Activated gamma-delta T cell treated with anti-CD3 and anti-CD28 coated beads, Interleukin-2, amount 50 U/mL, for 16 hours (primary cell): ENCODE results near the gene ADIRF.
"Not testable (repeated sequence)": the region's sequence is repeated elsewhere in the genome, so short reads cannot be mapped to it uniquely, and the experiment has no call there.

ENCODE experiments used
- DNase-seq: peaks from one replicate; pipeline ENCODE4 v3.0.0-alpha.2; 2020; ENCODE audit warnings: low read depth

ADIRF gene

GRCh38 chr10:86968271-86968993, at the start of gene ADIRF:
Gene ADIRF (plus strand): TSS chr10:86968482. CDS start chr10:86968545, 63 bp downstream.
- no peak for DNase-seq

- no peak for DNase-seq
Measured at GRCh38 chr10:86922553-86922961, 45.7 kb upstream of the ADIRF start.

- no peak for DNase-seq
Measured at GRCh38 chr10:86929468-86930380, 38.6 kb upstream of the ADIRF start.

GRCh38 chr10:86931872-86932271, 36.4 kb upstream of the ADIRF start:
- DNase-seq = no peak

GRCh38 chr10:86932674-86933073, 35.6 kb upstream of the ADIRF start:
- DNase-seq = no peak

GRCh38 chr10:86934162-86934711, 34.0 kb upstream of the ADIRF start:
- DNase-seq = not testable (repeated sequence)

- no peak for DNase-seq
Measured at GRCh38 chr10:86936661-86937501, 31.4 kb upstream of the ADIRF start.

GRCh38 chr10:86937502-86938154, 30.7 kb upstream of the ADIRF start:
- DNase-seq = no peak

- no peak for DNase-seq
Measured at GRCh38 chr10:86938260-86938659, 30.0 kb upstream of the ADIRF start.

- DNase-seq = not testable (repeated sequence)
Measured at GRCh38 chr10:86940076-86940475, 28.2 kb upstream of the ADIRF start.

- no peak for DNase-seq
Measured at GRCh38 chr10:86940677-86941076, 27.6 kb upstream of the ADIRF start.

GRCh38 chr10:86941426-86941825, 26.9 kb upstream of the ADIRF start:
- no peak for DNase-seq

GRCh38 chr10:86941991-86942421, 26.3 kb upstream of the ADIRF start:
- no peak for DNase-seq

- no peak for DNase-seq
Measured at GRCh38 chr10:86942441-86943315, 25.6 kb upstream of the ADIRF start.

GRCh38 chr10:86943316-86944030, 24.8 kb upstream of the ADIRF start:
- DNase-seq = no peak

- no peak for DNase-seq
Measured at GRCh38 chr10:86944031-86944419, 24.3 kb upstream of the ADIRF start.

- no peak for DNase-seq
Measured at GRCh38 chr10:86944471-86944870, 23.8 kb upstream of the ADIRF start.

- no peak for DNase-seq
Measured at GRCh38 chr10:86944907-86945306, 23.4 kb upstream of the ADIRF start.

- DNase-seq = no peak
Measured at GRCh38 chr10:86945361-86946212, 22.7 kb upstream of the ADIRF start.
